HFFc6 (cell line): ENCODE measurements around the gene MYH11. TPM values are rescaled to one million over a fixed set of nuclear protein-coding genes. Genes with fewer than 3 reads are reported as not detected.

ENCODE experiments used
- DNase-seq: peaks from one replicate; pipeline ENCODE4 v3.0.0-alpha.2; 2018
- H3K27ac Mint-ChIP-seq: 2 replicates; pipeline ENCODE4 v1.8.0; 2020; ENCODE audit warnings: mild to moderate bottlenecking, mixed read lengths
- H3K27me3 Mint-ChIP-seq: 2 replicates; pipeline ENCODE4 v1.8.0; 2021; ENCODE audit warnings: mild to moderate bottlenecking, moderate library complexity, mixed read lengths; ENCODE audit not compliant: insufficient read depth
- H3K36me3 Mint-ChIP-seq: 2 replicates; pipeline ENCODE4 v1.8.0; 2021; ENCODE audit warnings: low read depth, mixed read lengths
- H3K4me1 Mint-ChIP-seq: 2 replicates; pipeline ENCODE4 v1.8.0; 2020; ENCODE audit warnings: low read depth, mixed read lengths
- H3K4me3 Mint-ChIP-seq: 2 replicates; pipeline ENCODE4 v1.8.0; 2020; ENCODE audit warnings: mild to moderate bottlenecking, moderate library complexity, mixed read lengths
- H3K9me3 Mint-ChIP-seq: 2 replicates; pipeline ENCODE4 v1.8.0; 2020; ENCODE audit warnings: mild to moderate bottlenecking, mixed read lengths
- total RNA-seq, 6 experiments: library from RNA; stranded (reverse); fragmentation: NEBNext Ultra II Directional; extraction: Animal tissue kit (Norgen Biotek cat#: 25700); gene quantifications; 2 replicates in 1 of 6; 3 replicates in 5 of 6; pipeline ENCODE4 v1.2.3, GENCODE V29; 2021
- TF ChIP-seq, protein P1 (sequence below): fragments of 200-600 bp; sonication (generic); IDR thresholded peaks from 2 replicates; pipeline ENCODE4 v1.5.0; 2021; ENCODE audit warnings: antibody characterized with exemption, mild to moderate bottlenecking

MYH11 gene
- total RNA-seq, 6 experiments from 2014 or later = 0.02 to 0.23 (median 0.21) TPM; not detected in 2

DNA sequence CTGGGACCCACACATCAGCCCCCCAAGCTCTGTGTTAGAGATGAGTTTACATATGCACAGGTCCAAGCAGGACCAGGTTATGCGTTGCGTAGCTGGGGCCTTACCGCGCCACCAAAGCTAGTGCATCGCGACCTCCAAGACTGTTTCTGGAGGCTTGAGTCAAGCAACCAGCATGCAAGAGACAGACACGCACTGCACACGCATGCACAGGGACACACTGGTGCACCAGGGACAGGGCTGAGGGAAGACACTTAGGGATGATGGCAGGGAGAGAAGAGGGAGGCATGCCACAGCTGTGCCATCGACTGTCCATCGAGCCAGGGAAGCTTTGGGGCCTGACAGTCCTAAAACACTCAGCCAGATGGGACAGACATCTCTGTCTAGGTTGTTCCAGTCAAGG, 72.8 kb downstream of the MYH11 start:
- Mint-ChIP-seq H3K4me3 (no peak overlapping the region), H3K4me1 (no peaks in the 10 kb centered on the region), H3K27me3 (peaks cover 42% of the 10 kb centered on the region), H3K9me3 (no peaks in the 10 kb centered on the region), H3K36me3 (no peaks in the 10 kb centered on the region), H3K27ac (no peak overlapping the region)
- TF ChIP-seq, protein P1, sequence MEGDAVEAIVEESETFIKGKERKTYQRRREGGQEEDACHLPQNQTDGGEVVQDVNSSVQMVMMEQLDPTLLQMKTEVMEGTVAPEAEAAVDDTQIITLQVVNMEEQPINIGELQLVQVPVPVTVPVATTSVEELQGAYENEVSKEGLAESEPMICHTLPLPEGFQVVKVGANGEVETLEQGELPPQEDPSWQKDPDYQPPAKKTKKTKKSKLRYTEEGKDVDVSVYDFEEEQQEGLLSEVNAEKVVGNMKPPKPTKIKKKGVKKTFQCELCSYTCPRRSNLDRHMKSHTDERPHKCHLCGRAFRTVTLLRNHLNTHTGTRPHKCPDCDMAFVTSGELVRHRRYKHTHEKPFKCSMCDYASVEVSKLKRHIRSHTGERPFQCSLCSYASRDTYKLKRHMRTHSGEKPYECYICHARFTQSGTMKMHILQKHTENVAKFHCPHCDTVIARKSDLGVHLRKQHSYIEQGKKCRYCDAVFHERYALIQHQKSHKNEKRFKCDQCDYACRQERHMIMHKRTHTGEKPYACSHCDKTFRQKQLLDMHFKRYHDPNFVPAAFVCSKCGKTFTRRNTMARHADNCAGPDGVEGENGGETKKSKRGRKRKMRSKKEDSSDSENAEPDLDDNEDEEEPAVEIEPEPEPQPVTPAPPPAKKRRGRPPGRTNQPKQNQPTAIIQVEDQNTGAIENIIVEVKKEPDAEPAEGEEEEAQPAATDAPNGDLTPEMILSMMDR = no peak
- no peak for DNase-seq

DNA sequence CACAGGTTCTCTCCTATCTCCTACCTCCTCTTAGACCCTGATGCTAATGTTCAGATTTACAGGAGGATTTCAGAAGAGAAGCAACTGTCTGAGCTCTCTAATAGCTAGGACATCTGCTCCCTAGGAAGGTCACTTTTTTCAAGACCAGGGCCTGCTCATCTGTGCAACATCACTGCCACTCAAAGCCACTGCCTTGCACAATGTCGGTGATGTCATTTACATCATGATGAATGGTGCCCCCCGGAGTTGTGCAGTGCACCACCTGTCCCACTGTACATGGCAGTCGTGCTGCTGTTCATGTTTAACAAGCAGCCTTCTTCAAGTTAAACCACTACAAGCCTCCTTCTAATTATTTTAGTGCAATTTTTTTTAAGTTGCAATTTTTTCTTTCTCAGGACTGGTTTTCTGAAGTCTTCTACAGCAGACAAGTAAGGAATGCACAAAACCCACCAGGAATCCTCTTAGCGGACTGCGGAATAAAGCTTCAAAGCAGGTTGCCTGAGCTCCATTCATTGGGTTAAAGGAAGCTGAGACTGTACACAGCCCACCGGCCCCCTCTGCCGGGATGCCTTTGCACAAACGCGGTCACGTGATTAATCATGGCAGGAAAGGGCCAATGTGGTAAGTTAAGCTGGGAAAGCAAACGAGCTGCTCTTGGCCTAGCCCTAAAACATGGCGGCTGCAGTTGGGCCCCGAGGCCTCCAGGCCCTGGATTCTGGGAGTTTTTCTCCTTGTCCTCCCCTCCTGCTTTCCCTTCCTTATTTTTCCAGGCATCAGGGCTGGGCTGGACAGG, 74.1 kb downstream of the MYH11 start:
- DNase-seq = no peak
- no peaks in the 10 kb centered on the region for H3K36me3 Mint-ChIP-seq
- no peaks in the 10 kb centered on the region for H3K9me3 Mint-ChIP-seq
- H3K27ac Mint-ChIP-seq = no peak overlapping the region
- H3K27me3 Mint-ChIP-seq = peaks cover 41% of the 10 kb centered on the region
- no peaks in the 10 kb centered on the region for H3K4me1 Mint-ChIP-seq
- TF ChIP-seq, protein P1 = no peak
- H3K4me3 Mint-ChIP-seq = no peak overlapping the region

DNA sequence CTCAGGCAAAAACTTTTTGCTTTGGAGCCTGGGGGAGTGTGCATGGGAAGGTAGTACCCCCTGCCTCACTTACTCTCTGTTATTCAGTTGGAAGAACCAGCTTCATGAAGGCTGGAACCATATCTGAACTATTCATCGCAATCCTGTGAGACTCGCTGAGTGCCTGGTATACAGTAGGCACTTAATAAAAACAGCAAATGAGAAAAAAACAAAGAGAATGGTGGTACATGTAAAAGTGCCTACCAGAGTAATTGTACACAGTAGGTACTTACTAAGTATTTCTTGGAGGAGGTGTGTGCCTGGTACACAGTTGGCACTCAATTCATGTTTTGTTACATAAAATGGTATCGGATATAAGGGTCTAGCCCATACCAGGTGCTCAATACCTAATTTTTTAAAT, 75.2 kb downstream of the MYH11 start:
- H3K27me3 Mint-ChIP-seq = peaks cover 44% of the 10 kb centered on the region
- H3K4me3 Mint-ChIP-seq = no peak overlapping the region
- TF ChIP-seq, protein P1 = no peak
- no peaks in the 10 kb centered on the region for H3K9me3 Mint-ChIP-seq
- DNase-seq = no peak
- no peak overlapping the region for H3K27ac Mint-ChIP-seq
- H3K4me1 Mint-ChIP-seq = no peaks in the 10 kb centered on the region
- H3K36me3 Mint-ChIP-seq = no peaks in the 10 kb centered on the region

DNA sequence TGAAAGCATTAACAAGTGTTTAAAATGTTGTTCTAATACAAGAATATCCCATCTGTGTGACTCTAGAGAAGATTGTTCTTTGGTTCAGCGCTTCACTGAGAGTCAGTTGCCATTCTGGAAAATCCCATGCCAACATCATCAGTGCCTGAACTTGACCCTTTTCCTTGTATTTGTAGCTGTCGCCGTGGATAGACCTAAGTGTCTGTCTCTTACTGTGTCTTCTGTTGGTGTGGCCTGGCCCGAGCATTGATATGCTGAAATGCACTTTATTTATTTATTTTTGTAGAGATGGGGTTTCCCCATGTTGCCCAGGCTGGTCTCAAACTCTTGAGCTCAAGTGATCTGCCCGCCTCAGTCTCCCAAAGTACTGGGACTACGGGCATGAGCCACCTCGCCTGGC, 76.0 kb downstream of the MYH11 start:
- no peak overlapping the region for H3K4me3 Mint-ChIP-seq
- H3K36me3 Mint-ChIP-seq = no peaks in the 10 kb centered on the region
- peaks cover 5% of the 10 kb centered on the region for H3K4me1 Mint-ChIP-seq
- TF ChIP-seq, protein P1 = no peak
- H3K27me3 Mint-ChIP-seq = peaks cover 43% of the 10 kb centered on the region
- no peaks in the 10 kb centered on the region for H3K9me3 Mint-ChIP-seq
- no peak for DNase-seq
- H3K27ac Mint-ChIP-seq = no peak overlapping the region

DNA sequence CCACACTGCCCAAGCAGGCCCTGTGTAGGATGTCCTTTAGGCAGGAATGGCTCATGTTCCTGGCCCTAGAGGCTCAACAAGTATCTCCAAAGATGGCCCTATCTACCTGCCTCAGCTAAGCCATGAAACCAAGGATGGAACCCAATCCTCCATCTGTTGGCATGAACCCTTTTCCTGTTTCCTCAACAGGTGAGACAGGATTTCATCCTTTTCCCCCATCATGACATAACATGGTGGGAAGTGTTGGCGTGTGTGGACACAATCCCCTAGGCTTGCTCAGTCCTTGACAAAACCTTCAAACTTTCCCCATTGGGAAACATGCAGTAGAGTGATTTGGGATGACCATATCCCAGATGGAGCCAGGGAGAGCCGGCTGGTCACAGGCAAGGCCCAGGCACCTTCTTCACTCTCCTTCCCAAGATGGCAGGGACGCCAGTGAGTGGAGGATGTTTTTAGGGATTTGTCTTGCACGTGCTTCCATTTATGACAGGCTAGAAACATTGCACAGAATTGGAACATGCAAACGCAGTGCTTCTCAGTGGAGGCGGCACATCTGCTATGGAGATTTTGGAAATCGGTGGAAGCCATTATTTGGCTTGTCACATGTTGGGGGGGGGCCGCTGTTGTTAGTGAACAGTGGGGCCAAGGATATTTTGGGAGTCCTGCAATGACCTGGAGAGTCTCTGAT, 77.0 kb downstream of the MYH11 start:
- no peaks in the 10 kb centered on the region for H3K36me3 Mint-ChIP-seq
- peaks cover 47% of the 10 kb centered on the region for H3K27me3 Mint-ChIP-seq
- H3K4me3 Mint-ChIP-seq = no peak overlapping the region
- peaks cover 8% of the 10 kb centered on the region for H3K4me1 Mint-ChIP-seq
- H3K9me3 Mint-ChIP-seq = no peaks in the 10 kb centered on the region
- DNase-seq = no peak
- no peak overlapping the region for H3K27ac Mint-ChIP-seq
- TF ChIP-seq, protein P1 = no peak
